ENCODE data around the gene ERVK3-1. TPM values are rescaled to one million over a fixed set of nuclear protein-coding genes. Genes with fewer than 3 reads are reported as not detected.

ERVK3-1 gene
- total RNA-seq, 4 donors from 2014 or later: 32.9 to 53.0 (median 38.0) TPM

DNA sequence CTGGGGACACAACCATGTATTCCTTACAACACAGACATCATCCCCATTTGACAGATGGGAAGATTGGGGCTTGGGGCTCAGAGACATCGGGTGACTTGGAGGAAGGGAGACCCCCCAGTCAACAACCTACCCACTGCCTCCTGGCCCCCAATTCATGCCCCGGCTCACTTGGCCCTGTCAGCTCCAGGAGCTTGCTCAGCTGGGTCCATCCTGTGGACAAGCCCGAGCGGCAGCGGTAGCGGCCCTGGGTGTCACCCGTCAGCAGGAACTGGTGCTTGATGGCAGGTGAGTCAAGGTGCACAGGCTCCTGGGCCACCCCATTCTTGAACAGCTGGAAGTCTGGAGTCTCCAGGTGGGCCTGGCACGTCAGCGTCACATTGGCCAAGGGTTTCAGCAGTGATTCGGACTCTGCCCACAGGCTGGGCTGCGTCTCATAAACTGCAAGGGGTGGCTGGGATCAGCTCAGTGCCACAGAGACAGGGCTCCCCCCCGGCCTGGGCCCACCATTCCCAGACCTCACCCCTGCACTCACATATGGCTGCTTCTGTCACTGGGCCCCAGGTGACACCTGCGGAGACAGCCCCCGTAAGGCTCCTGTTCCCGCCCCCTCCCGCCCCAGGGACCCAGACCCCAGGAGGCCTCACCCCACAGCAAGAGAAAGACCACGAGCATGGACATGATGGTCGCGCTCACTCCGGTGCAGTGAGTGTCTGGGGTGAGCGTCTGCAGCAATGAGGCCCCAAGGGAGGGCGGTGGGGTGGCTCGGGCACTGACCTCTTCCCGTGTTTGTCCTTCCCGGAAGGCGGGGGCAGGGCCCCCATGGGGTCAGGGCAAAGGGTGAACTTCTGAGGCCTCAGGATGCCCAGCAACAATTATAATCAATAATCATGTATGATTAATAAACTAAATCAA, 47.8 kb downstream of the ERVK3-1 start, which contains the start of gene A1BG:
Gene A1BG (minus strand): TSS at position 733 of the 912 bp plus-strand sequence. CDS start 55 bp downstream, at position 678.
- H3K27me3 ChIP-seq: peaks cover 0 to 99% (median 43%) of the 10 kb centered on the region in 4 donors
- no peaks in the 10 kb centered on the region for H3K9me3 ChIP-seq
- no peak for DNase-seq (ENCODE audit: extremely low spot score)
- no peak within 1 kb of the TSS for H3K4me3 ChIP-seq
- intact Hi-C loops (cut with DNase I): no loop called here
- H3K4me1 ChIP-seq: peaks cover 23 to 43% (median 34%) of the 10 kb centered on the region in 4 donors
- TF ChIP-seq POLR2A (IDR thresholded peaks at IDR 0.05; ENCODE audit: low read depth) (no peak), EP300 (IDR thresholded peaks at IDR 0.05) (no peak), POLR2AphosphoS5 (IDR thresholded peaks at IDR 0.05) (no peak)
- TF ChIP-seq, protein P1, sequence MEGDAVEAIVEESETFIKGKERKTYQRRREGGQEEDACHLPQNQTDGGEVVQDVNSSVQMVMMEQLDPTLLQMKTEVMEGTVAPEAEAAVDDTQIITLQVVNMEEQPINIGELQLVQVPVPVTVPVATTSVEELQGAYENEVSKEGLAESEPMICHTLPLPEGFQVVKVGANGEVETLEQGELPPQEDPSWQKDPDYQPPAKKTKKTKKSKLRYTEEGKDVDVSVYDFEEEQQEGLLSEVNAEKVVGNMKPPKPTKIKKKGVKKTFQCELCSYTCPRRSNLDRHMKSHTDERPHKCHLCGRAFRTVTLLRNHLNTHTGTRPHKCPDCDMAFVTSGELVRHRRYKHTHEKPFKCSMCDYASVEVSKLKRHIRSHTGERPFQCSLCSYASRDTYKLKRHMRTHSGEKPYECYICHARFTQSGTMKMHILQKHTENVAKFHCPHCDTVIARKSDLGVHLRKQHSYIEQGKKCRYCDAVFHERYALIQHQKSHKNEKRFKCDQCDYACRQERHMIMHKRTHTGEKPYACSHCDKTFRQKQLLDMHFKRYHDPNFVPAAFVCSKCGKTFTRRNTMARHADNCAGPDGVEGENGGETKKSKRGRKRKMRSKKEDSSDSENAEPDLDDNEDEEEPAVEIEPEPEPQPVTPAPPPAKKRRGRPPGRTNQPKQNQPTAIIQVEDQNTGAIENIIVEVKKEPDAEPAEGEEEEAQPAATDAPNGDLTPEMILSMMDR (IDR thresholded peaks at IDR 0.05): no peak
- no peak within 1 kb of the TSS for H3K27ac ChIP-seq (replicated peaks in 1 of 4)
- 81% methylated on average over 19 of the region's 26 CpGs for WGBS
- H3K36me3 ChIP-seq: peaks cover 0 to 6% (median 0%) of the 10 kb centered on the region in 4 donors

DNA sequence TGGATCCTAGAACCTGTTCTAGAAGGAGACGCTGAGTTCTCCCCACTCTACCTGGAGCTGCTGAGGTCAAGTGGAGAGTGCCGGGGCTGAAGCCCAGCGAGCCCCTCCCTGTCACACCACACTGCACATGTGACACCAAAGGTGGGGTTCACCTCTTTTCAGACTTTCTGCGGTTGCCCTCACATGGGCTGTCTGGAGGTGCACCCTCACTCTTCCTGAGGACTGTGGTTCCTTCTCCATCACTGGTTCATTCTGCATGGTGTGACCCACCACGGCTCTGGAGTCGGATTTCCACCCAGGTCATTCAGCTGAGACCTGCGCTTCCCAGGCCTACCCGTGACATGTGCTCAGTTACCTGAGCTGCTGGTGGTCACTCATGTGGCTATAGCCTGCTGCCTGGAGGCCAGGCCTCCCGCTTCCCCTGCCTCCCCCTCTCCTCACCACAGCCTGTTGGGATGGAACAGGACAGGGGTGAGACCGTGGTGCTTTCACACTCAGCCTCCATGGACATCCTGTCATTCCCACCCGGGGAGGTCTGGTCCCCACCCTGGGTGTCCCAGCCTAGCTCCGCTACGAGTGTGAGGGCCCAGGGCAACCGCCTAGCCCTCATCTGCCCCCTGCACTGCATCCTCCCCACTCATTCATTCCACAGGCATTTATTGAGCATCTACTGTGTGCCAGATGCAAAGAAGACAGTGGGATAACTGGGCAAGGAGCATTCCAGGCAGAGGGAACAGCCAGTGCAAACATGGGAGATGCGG, 48.7 kb downstream of the ERVK3-1 start:
- intact Hi-C loops (cut with DNase I): no loop called here
- peaks cover 0 to 8% (median 0%) of the 10 kb centered on the region in 4 donors for H3K36me3 ChIP-seq
- peaks cover 23 to 42% (median 33%) of the 10 kb centered on the region in 4 donors for H3K4me1 ChIP-seq
- H3K27me3 ChIP-seq: peaks cover 0 to 90% (median 42%) of the 10 kb centered on the region in 4 donors
- no peak for TF ChIP-seq POLR2A (IDR thresholded peaks at IDR 0.05; ENCODE audit: low read depth)
- TF ChIP-seq EP300 (IDR thresholded peaks at IDR 0.05): no peak
- no peak for TF ChIP-seq POLR2AphosphoS5 (IDR thresholded peaks at IDR 0.05)
- TF ChIP-seq, protein P1 (IDR thresholded peaks at IDR 0.05): no peak
- no peak for DNase-seq (ENCODE audit: extremely low spot score)
- no peak overlapping the region for H3K4me3 ChIP-seq
- H3K9me3 ChIP-seq: no peaks in the 10 kb centered on the region
- H3K27ac ChIP-seq (replicated peaks in 1 of 4): no peak overlapping the region
- 89% methylated on average over 13 of the region's 15 CpGs for WGBS

DNA sequence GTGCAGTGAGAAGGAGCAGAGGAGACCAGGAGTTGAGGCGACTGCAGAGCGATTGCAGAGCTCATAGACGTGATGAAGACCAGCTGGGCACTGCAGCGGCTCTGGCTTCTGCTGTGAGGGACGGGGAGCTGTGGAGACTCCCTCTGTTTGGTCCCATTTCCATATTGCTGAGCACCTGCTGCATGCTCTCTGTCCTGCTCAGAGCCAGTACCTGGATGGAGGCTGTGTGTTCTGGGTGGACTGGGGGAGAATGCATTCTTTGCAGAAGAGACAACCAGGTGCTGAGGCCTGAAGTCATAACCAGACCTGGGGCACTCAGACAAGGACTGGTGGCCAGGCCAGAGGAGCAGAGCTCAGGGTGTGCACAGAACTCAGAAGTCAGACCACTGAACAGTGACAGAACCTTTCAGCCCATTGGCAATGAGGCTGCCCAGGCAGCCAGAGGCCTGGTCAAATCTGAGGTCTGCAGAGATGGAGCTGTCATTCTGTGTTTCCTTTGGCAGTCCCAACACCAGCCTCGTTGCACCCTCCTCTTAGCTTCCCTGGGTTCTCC, 49.4 kb downstream of the ERVK3-1 start:
- no peaks in the 10 kb centered on the region for H3K9me3 ChIP-seq
- no peak for DNase-seq (ENCODE audit: extremely low spot score)
- H3K4me1 ChIP-seq: peaks cover 23 to 40% (median 32%) of the 10 kb centered on the region in 4 donors
- WGBS: 73% methylated on average over 6 of the region's 6 CpGs
- no peak overlapping the region for H3K27ac ChIP-seq (replicated peaks in 1 of 4)
- H3K27me3 ChIP-seq: peaks cover 0 to 83% (median 42%) of the 10 kb centered on the region in 4 donors
- no peak overlapping the region for H3K4me3 ChIP-seq
- intact Hi-C loops (cut with DNase I): no loop called here
- H3K36me3 ChIP-seq: peaks cover 0 to 10% (median 0%) of the 10 kb centered on the region in 4 donors
- no peak for TF ChIP-seq EP300 (IDR thresholded peaks at IDR 0.05)
- no peak for TF ChIP-seq POLR2AphosphoS5 (IDR thresholded peaks at IDR 0.05)
- TF ChIP-seq, protein P1 (IDR thresholded peaks at IDR 0.05): no peak
- TF ChIP-seq POLR2A (IDR thresholded peaks at IDR 0.05; ENCODE audit: low read depth): no peak

DNA sequence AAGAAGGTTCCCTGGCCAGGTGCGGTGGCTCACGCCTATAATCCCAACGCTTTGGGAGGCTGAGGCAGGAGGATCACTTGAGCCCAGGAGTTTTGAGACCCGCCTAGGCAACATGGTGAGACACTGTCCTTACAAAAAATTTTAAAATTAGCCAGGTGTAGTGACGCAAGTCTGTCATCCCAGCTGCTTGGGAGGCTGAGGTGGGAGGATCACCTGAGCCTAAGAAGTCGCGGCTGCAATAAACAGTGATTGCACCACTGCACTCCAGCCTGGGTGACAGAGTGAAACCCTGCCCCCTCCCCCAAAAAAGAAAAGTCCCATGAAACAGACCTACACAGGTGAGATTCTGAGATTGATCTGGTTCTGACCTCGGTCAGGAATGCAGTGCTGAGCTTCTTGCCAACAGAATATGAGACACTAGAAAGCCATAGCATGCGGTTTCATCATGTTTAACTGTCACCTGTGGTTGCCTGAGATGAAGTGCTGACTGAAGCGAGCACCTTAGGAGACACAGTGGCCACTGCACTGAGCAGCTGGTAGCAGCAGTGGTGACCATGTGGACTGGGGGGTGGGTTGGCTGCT, 50.1 kb downstream of the ERVK3-1 start:
- Histone ChIP-seq H3K4me1 (peaks cover 19 to 33% (median 26%) of the 10 kb centered on the region in 4 donors), H3K27me3 (peaks cover 0 to 76% (median 36%) of the 10 kb centered on the region in 4 donors), H3K36me3 (peaks cover 0 to 10% (median 0%) of the 10 kb centered on the region in 4 donors), H3K4me3 (no peak overlapping the region), H3K9me3 (no peaks in the 10 kb centered on the region), H3K27ac (replicated peaks in 1 of 4) (no peak overlapping the region)
- intact Hi-C loops (cut with DNase I): no loop called here
- TF ChIP-seq POLR2AphosphoS5 (IDR thresholded peaks at IDR 0.05) (no peak), EP300 (IDR thresholded peaks at IDR 0.05) (no peak), POLR2A (IDR thresholded peaks at IDR 0.05; ENCODE audit: low read depth) (no peak)
- TF ChIP-seq, protein P1 (IDR thresholded peaks at IDR 0.05): no peak
- WGBS: 93% methylated on average over 10 of the region's 10 CpGs
- DNase-seq (ENCODE audit: extremely low spot score): no peak

Data from esophagus muscularis mucosa (tissue), 4 donors.